Stimulated activated CD8-positive, alpha-beta memory T cell treated with anti-CD3 and anti-CD28 coated beads, Interleukin-7, amount 100 ng/mL, for 48 hours (primary cell): ENCODE results near the gene MYOF.
"Not testable (repeated sequence)": the region's sequence is repeated elsewhere in the genome, so short reads cannot be mapped to it uniquely, and the experiment has no call there.

Experiments
- DNase-seq, 2 donors: peaks; one replicate each; pipeline ENCODE4 v3.0.0-alpha.2; 2020; ENCODE audit warnings: low read depth in 1 of 2; ENCODE audit errors: extremely low read depth in 1 of 2

Gene MYOF

GRCh38 chr10:93485690-93486089 lies 3.6 kb upstream of the MYOF start:
- DNase-seq, result no peak

- no peak for DNase-seq
These were observed 443 bp downstream of the MYOF start for GRCh38 chr10:93481637-93482144.

- no peak for DNase-seq
These were observed 3.3 kb downstream of the MYOF start for GRCh38 chr10:93478873-93479272.

- no peak for DNase-seq
These were observed 5.4 kb downstream of the MYOF start for GRCh38 chr10:93476756-93477155.

- DNase-seq, result no peak
These were observed 6.3 kb downstream of the MYOF start for GRCh38 chr10:93475871-93476270.

GRCh38 chr10:93475227-93475626 lies 6.9 kb downstream of the MYOF start:
- DNase-seq, result no peak

- no peak for DNase-seq
These were observed 8.2 kb downstream of the MYOF start for GRCh38 chr10:93473804-93474472.

GRCh38 chr10:93473161-93473560 lies 9.0 kb downstream of the MYOF start:
- DNase-seq, result no peak

GRCh38 chr10:93471110-93471651 lies 11.0 kb downstream of the MYOF start:
- no peak for DNase-seq

GRCh38 chr10:93469454-93469853 lies 12.7 kb downstream of the MYOF start:
- DNase-seq, result no peak

- DNase-seq, result no peak
These were observed 13.5 kb downstream of the MYOF start for GRCh38 chr10:93468461-93469213.

GRCh38 chr10:93467635-93468034 lies 14.5 kb downstream of the MYOF start:
- DNase-seq, result not testable (repeated sequence)

GRCh38 chr10:93465806-93466675 lies 16.1 kb downstream of the MYOF start:
- DNase-seq, result no peak

- DNase-seq, result no peak
These were observed 17.3 kb downstream of the MYOF start for GRCh38 chr10:93464776-93465388.

- DNase-seq, result no peak
These were observed 18.2 kb downstream of the MYOF start for GRCh38 chr10:93463723-93464476.

GRCh38 chr10:93462881-93463280 lies 19.3 kb downstream of the MYOF start:
- DNase-seq, result peak in 1 of 2 donors; percentile 47

- DNase-seq, result no peak
These were observed 19.8 kb downstream of the MYOF start for GRCh38 chr10:93462371-93462770.

- no peak for DNase-seq
These were observed 20.3 kb downstream of the MYOF start for GRCh38 chr10:93461807-93462178.

GRCh38 chr10:93461109-93461806 lies 20.9 kb downstream of the MYOF start:
- DNase-seq, result no peak
